GM23248 (cell line): ENCODE results near the gene ST6GALNAC6.

ENCODE experiments used
- EZH2 ChIP-seq: fragments of 200-600 bp; sonication (generic); IDR thresholded peaks from 2 replicates; pipeline ENCODE4 v1.6.1; 2018; ENCODE audit warnings: antibody characterized with exemption, mild to moderate bottlenecking; ENCODE audit not compliant: insufficient read depth, poor library complexity, severe bottlenecking
- EZH2phosphoT487 ChIP-seq: fragments of 200-600 bp; sonication (generic); IDR thresholded peaks from 2 replicates; pipeline ENCODE4 v1.6.1; 2018; ENCODE audit warnings: antibody characterized with exemption, moderate library complexity, mild to moderate bottlenecking, low read depth; ENCODE audit not compliant: insufficient read depth

DNA sequence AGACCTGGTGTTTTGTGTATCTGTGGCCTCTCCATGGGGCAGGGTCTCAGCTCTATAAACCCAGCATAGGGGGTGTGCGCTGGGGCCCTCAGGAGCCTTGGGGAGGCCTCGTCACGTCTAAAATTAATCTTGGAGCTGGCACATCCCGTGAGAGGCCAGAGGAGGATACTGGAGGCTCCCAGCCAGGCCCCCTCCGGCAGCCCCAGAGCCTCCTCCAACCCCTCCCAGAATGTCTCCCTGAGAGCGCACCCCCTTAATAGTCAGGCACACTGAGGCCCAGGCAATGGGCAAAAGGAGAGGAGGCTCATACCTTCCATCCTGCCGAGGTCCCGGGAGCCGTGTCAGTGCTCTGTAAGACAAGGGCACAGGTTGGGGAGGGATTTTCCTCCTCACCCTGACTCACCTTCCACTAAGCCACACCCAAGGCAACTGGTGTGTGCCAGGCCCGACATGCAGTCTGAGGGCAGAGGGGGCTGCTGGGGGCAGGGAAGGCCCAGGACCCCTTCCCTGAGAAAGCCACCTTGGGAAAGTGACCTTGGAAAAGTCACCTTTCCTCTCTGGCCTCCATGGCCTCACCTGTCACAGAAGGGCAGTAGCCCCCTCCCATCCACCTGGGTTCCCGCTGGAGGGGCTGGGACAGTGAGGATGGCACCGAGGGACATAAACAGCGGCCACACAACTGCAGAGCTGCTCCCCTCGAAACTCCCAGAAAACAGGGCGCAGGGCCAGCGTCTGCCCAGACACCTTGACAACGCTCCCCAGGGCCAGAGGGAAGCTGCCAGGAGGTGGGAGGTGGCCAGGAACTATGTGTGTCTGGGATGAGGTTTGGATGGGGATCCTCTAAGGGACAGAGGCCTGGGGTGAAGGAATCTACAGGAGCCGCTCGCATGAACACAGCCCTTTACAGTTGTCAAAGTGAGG, 24.8 kb downstream of the ST6GALNAC6 start:
- no peak for TF ChIP-seq EZH2
- no peak for TF ChIP-seq EZH2phosphoT487
